GM04504 (cell line): ENCODE results near the gene OPRD1.
"Not testable (repeated sequence)": the region's sequence is repeated elsewhere in the genome, so short reads cannot be mapped to it uniquely, and the experiment has no call there.

Source experiments
- DNase-seq: peaks from one replicate; pipeline ENCODE4 v3.0.0-alpha.2; 2012; ENCODE audit warnings: low read depth

OPRD1 gene

GRCh38 chr1:28847207-28847606, 35.2 kb downstream of the OPRD1 start:
- not testable (repeated sequence) for DNase-seq

DNA sequence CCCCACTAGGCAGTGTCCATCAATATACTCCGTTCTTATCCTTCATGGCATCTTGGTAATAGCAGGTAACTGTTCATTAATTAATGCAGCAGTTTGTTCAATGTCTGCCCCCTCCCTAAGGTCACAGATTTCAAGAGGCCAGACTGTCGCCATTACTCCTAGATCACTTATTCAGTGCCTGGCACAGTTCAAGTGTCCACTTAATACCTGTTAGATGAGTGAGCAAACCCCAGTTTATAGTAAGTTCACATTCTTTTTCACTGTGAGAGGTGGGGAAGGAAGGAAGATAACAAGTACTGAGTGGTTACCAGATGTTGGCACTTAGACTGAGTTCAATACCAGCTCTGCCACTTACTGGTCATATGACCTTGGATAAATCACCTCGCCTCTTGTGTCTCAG, 36.4 kb downstream of the OPRD1 start:
- no peak for DNase-seq

GRCh38 chr1:28853093-28853742, 41.2 kb downstream of the OPRD1 start:
- no peak for DNase-seq

DNA sequence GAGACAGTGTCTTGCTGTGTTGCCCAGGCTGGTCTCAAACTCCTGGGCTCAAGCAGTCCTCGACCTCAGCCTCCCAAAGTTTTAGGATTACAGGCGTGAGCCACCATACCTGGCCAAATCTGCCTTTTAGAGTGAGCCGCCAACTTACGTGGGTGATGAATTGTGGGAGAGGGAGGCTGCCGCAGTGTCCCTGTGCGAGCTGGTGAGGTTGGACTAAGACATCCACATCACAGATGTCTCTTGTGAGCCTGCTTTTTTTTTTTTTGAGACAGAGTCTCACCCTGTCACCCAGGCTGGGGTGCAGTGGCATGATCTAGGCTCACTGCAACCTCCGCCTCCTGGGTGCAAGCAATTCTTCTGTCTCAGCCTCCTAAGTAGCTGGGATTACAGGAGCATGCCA, 42.4 kb downstream of the OPRD1 start:
- not testable (repeated sequence) for DNase-seq

GRCh38 chr1:28855046-28855445, 43.1 kb downstream of the OPRD1 start:
- DNase-seq: no peak

- no peak for DNase-seq
Measured at GRCh38 chr1:28855469-28855951, 43.5 kb downstream of the OPRD1 start.

DNA sequence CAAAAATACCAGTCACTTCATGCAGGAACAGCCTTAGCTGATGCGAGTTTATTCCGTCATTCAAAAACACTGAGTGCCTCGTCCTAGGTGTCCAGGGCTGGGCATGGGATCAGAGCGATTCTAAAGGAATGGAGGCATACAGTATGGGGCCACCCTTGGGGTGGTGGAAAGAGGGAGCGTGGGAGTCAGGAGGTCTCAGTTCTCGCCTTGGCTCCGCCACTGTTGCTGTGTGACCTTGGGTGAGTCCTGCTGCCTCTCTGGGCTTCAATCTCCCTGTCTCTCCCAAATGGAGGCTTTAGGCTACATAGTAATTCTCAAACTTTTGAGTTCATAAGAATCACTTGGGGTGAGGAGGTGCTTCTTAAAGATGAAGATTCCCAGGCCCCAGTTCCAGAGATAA, 44.0 kb downstream of the OPRD1 start:
- no peak for DNase-seq

DNA sequence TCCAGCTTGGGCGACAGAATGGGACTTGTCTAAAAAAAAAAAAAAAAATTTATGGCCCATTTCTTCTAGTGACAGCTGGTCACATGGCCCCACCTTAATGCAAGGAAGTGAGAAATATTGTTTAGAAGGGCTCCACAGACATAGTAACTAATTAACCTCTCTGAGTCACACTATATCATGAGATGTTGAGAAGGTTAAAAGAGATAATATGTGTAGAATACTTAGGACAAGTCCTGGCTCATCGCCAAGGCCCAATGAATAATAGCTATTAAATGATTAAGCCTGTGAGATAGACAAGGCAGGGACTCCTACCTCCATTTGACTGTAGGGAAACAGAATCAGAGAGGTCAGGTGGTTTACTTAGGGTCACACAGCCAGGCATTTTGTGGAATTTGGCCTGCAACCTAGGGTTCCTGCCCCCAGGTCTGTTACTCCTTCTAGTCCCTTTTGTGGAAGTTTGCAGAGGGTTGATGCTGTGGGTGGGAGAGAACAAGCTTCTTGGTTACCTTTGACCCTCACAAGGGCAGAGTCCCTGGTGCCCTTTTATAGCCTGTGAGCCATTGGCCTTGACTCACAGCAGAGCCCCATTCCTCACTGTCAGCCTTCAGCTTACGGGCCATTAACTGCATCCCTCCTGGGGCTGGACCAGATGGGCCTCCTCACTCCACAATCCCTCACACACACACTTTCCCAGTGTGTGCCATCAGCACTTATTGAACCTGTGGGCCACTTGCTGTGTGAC, 48.5 kb downstream of the OPRD1 start:
- DNase-seq: no peak

DNA sequence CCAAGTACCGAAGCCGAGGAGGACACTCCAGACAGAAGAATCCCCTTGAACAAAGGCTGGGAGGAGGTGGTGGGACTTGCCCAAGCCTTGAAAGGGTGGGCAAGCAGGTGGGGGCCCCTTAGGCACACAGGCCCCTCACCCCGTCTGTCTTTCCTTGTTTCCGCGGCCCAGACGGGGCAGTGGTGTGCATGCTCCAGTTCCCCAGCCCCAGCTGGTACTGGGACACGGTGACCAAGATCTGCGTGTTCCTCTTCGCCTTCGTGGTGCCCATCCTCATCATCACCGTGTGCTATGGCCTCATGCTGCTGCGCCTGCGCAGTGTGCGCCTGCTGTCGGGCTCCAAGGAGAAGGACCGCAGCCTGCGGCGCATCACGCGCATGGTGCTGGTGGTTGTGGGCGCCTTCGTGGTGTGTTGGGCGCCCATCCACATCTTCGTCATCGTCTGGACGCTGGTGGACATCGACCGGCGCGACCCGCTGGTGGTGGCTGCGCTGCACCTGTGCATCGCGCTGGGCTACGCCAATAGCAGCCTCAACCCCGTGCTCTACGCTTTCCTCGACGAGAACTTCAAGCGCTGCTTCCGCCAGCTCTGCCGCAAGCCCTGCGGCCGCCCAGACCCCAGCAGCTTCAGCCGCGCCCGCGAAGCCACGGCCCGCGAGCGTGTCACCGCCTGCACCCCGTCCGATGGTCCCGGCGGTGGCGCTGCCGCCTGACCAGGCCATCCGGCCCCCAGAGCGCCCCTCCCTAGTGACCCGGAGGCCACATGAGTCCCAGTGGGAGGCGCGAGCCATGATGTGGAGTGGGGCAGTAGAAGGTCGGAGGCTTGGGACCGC, 50.8 kb downstream of the OPRD1 start:
- no peak for DNase-seq

GRCh38 chr1:28864695-28865094, 52.7 kb downstream of the OPRD1 start:
- no peak for DNase-seq

DNA sequence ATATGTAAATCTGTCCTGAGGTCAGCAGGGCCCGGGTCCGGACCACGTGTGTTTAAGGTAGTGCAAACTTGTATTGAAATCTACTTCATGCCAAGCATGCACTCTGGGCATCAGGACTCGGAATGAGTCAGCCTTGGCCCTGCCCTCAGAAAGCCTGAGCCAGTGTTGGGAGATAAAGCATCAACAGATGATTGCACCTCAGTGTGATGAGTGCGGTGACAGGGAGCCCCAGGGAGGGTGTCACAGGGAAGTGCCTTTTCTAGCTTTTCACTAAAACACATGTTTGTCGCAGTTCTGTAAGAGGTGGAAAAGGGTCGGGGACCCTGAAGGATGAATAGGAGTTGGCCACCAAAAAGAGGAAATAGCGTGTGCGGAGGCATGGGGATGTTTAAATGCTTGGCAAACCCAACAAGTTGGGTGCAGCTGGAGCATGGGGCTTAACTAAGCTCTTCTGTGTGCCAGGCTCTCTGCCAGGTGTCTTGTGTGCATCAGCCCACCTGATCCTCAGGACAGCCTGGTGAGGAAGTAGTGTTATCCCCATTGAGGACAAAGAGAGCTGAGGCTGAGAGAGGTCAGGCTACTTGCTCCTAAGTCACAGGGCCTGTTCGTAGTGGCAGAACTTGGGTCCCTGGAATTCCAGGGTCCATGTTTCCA, 54.2 kb downstream of the OPRD1 start:
- no peak for DNase-seq

- DNase-seq: no peak
Measured at GRCh38 chr1:28867850-28868249, 55.9 kb downstream of the OPRD1 start.

DNA sequence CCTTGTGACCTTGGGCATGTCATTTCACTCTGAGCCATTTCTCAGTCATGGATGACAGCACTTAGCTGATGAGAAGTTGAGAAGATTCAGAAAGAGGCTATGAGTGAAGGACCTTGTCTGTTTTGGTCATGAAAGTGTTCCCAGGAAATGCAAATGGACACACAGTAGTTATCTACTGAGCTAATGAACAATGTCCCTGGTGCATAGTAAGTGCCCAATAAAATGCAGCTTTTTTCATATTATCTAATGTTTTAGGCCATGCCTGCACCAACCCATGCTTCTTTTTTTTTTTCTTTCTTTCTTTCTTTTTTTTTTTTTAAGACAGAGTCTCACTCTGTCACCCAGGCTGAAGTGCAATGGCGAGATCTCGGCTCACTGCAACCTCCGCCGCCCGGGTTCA, 58.0 kb downstream of the OPRD1 start:
- DNase-seq: no peak

- no peak for DNase-seq
Measured at GRCh38 chr1:28871631-28872401, 59.8 kb downstream of the OPRD1 start.

GRCh38 chr1:28875134-28875533, 63.2 kb downstream of the OPRD1 start:
- DNase-seq: not testable (repeated sequence)

GRCh38 chr1:28877132-28877781, 65.3 kb downstream of the OPRD1 start:
- no peak for DNase-seq

- no peak for DNase-seq
Measured at GRCh38 chr1:28878796-28879195, 66.8 kb downstream of the OPRD1 start.

DNA sequence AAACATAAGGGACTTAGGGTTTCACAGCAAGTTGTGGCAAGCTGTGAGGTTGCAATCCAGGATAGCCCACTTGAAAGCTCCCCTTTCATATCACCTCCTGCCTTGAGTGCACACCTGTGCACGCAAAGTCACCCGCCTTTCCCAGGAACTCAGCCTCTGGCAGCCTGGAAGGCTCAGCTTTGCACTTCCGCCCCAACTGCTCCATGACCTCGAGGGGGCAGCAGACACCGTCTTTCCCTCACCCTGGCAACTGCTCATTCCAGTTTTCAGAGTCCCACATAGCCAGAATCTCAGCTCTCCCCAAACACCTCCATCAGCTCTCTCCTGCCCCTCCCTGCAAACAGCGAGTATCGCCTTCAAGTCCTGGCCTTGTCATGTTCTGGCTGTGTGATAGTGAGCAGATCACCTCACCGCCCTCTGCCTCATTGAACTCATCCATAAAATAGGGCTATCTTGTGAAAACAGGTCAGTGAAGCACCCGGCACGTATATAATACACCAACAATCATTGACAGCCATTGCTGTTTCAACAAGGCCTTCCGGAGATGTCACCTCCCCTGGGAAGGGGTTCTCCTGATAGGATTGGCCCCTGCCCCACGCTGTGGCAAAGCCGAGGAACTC, 70.1 kb downstream of the OPRD1 start:
- DNase-seq: peak; percentile 61

DNA sequence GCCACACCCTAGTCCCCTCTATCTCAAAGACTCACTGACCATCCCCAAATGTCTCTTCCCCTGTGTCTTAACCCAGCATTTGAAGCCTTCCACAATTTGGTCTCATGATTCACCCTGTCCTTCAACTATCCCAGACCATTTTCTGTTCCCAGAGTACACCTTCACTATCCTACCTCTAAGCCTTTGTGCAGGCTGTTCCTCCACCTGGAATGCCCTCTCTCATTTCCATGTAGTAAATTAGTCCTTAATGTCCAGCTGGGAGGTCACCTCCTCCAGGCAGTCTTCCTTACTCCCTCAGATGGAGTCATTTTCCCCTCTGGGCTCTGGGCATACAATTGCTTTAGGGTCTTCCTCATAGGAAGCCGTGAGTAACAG, 71.3 kb downstream of the OPRD1 start:
- no peak for DNase-seq

DNA sequence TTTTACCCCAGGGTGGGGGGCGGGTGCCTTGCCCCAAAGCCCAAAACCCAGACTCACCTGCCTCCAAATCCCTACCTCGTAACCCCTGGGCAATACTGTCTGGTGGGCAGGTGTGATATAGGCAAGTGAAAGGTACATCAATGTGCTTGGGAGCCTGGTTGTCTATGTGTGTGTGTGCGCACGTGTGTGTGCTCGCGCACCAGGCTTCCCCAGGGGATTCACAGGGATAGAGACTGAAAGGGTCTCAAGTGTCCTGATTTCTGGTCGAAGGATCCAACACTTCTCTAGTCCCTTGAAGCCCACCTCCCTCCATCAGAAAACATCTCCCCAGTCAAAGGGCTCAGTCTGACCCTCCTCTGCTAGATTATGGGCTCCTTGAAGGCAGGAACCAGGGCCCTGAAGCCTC, 73.5 kb downstream of the OPRD1 start:
- no peak for DNase-seq
